HepG2 (cell line): ENCODE data around the gene RTEL1. TPM values are rescaled to one million over a fixed set of nuclear protein-coding genes. Genes with fewer than 3 reads are reported as not detected.

Experiments
- ADNP ChIP-seq: sonication (generic); formaldehyde crosslinking; IDR thresholded peaks from 2 replicates; pipeline ENCODE4 v1.4.0; 2020; ENCODE audit warnings: missing genetic modification reagents
- ARHGAP35 ChIP-seq: sonication (generic); formaldehyde crosslinking; IDR thresholded peaks from 2 replicates; pipeline ENCODE4 v1.9.0; 2022; ENCODE audit warnings: mild to moderate bottlenecking, inconsistent platforms, moderate library complexity, missing genetic modification reagents, borderline replicate concordance
- FLYWCH1 ChIP-seq: sonication (generic); formaldehyde crosslinking; IDR thresholded peaks from 2 replicates; pipeline ENCODE4 v1.8.1; 2023; ENCODE audit warnings: mild to moderate bottlenecking, missing genetic modification reagents
- MBD4 ChIP-seq: IDR thresholded peaks from 2 replicates; pipeline ENCODE4 v1.6.1; 2012; ENCODE audit warnings: low read length, inconsistent platforms, borderline replicate concordance
- PAF1 ChIP-seq: IDR thresholded peaks from 2 replicates; pipeline ENCODE4 v1.6.1; 2016; ENCODE audit warnings: missing genetic modification reagents, missing compliant biosample characterization
- RERE ChIP-seq: IDR thresholded peaks from 2 replicates; pipeline ENCODE4 v1.6.1; 2016; ENCODE audit warnings: low read depth, missing genetic modification reagents, missing compliant biosample characterization
- SIX1 ChIP-seq: sonication (generic); formaldehyde crosslinking; IDR thresholded peaks from 2 replicates; pipeline ENCODE4 v1.4.0; 2020; ENCODE audit warnings: missing genetic modification reagents, borderline replicate concordance
- SRSF4 ChIP-seq: fragments of 200-400 bp; formaldehyde crosslinking; IDR thresholded peaks from one replicate; pipeline ENCODE4 v1.6.1; 2018; ENCODE audit warnings: mild to moderate bottlenecking, low read depth, low read length, moderate library complexity; ENCODE audit not compliant: poor library complexity, severe bottlenecking
- YY1 ChIP-seq: IDR thresholded peaks from 2 replicates; pipeline ENCODE4 v1.6.1; 2011; ENCODE audit warnings: low read length, low read depth, moderate library complexity, mild to moderate bottlenecking; ENCODE audit not compliant: insufficient read depth, insufficient replicate concordance
- ZBTB7B ChIP-seq: sonication (generic); formaldehyde crosslinking; IDR thresholded peaks from 2 replicates; pipeline ENCODE4 v1.4.0; 2020; ENCODE audit warnings: missing genetic modification reagents
- ZNF740 ChIP-seq: sonication (generic); formaldehyde crosslinking; IDR thresholded peaks from 2 replicates; pipeline ENCODE4 v1.4.0; 2020; ENCODE audit warnings: missing genetic modification reagents
- polyA plus RNA-seq, 8 experiments: library from polyadenylated mRNA; depleted of rRNA in 3 of 8; stranded (reverse) in 7 of 8; unstranded in 1 of 8; fragments of >200 nt; fragmentation: Illumina TruSeq in 4 of 8; extraction: Trizol in 4 of 8; gene quantifications; 2 replicates each; pipeline versions ENCODE4 v1.2.1 to v1.2.3, GENCODE V29; 2011 to 2016; ENCODE audit warnings: low read depth in 4 of 8, missing spikeins in 1 of 8, mixed read lengths in 1 of 8; ENCODE audit not compliant: insufficient read depth in 1 of 8
- total RNA-seq, 5 experiments: library from RNA; depleted of rRNA; stranded (reverse); fragments of >200 nt; fragmentation: Illumina TruSeq; extraction: Trizol; gene quantifications; 2 replicates each; pipeline ENCODE4 v1.2.3, GENCODE V29; 2016; ENCODE audit warnings: low read depth in 1 of 5
- TF ChIP-seq, protein P1 (sequence below): sonication (generic); formaldehyde crosslinking; IDR thresholded peaks from 2 replicates; pipeline ENCODE4 v1.8.0; 2022; ENCODE audit warnings: missing genetic modification reagents, low read depth, mild to moderate bottlenecking, borderline replicate concordance
- TF ChIP-seq, protein P2 (sequence below): sonication (generic); formaldehyde crosslinking; IDR thresholded peaks from 2 replicates; pipeline ENCODE4 v1.4.0; 2020; ENCODE audit warnings: missing genetic modification reagents, mild to moderate bottlenecking, borderline replicate concordance
- TF ChIP-seq, protein P3 (sequence below): sonication (generic); formaldehyde crosslinking; IDR thresholded peaks from 2 replicates; pipeline ENCODE4 v1.8.1; 2023; ENCODE audit warnings: mild to moderate bottlenecking, moderate library complexity, missing genetic modification reagents
- TF ChIP-seq, protein P4 (sequence below): IDR thresholded peaks from 2 replicates; pipeline ENCODE4 v1.6.1; 2012; ENCODE audit warnings: inconsistent platforms

RTEL1 gene
- total and polyA plus RNA-seq, 2 of the 13 experiments (the other 11 are each of a cell fraction or from before 2014, with no cell fraction given) = 21.8 to 36.4 TPM

GRCh38 chr20:63652192-63652980, 5.7 kb upstream of the RTEL1 start (continued):
- TF ChIP-seq, protein P1, sequence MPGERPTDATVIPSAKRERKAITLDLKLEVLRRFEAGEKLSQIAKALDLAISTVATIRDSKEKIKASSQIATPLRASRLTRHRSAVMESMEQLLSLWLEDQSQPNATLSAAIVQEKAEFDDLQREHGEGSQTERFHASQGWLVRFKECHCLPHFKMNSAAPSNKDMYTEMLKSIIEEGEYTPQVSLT (CRISPR knock-in tag) = no peak
- TF ChIP-seq YY1 = no peak
- TF ChIP-seq ARHGAP35 (CRISPR knock-in tag) = no peak; the same call in 1 of the 2 replicates
- TF ChIP-seq FLYWCH1 (CRISPR knock-in tag) = no peak
- TF ChIP-seq, protein P2, sequence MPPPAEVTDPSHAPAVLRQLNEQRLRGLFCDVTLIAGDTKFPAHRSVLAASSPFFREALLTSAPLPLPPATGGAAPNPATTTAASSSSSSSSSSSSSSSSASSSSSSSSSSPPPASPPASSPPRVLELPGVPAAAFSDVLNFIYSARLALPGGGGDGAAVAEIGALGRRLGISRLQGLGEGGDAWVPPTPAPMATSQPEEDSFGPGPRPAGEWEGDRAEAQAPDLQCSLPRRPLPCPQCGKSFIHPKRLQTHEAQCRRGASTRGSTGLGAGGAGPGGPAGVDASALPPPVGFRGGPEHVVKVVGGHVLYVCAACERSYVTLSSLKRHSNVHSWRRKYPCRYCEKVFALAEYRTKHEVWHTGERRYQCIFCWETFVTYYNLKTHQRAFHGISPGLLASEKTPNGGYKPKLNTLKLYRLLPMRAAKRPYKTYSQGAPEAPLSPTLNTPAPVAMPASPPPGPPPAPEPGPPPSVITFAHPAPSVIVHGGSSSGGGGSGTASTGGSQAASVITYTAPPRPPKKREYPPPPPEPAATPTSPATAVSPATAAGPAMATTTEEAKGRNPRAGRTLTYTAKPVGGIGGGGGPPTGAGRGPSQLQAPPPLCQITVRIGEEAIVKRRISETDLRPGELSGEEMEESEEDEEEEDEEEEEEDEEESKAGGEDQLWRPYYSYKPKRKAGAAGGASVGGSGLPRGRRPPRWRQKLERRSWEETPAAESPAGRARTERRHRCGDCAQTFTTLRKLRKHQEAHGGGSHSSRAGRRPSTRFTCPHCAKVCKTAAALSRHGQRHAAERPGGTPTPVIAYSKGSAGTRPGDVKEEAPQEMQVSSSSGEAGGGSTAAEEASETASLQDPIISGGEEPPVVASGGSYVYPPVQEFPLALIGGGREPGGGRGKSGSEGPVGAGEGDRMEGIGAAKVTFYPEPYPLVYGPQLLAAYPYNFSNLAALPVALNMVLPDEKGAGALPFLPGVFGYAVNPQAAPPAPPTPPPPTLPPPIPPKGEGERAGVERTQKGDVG (CRISPR knock-in tag) = no peak
- TF ChIP-seq, protein P3, sequence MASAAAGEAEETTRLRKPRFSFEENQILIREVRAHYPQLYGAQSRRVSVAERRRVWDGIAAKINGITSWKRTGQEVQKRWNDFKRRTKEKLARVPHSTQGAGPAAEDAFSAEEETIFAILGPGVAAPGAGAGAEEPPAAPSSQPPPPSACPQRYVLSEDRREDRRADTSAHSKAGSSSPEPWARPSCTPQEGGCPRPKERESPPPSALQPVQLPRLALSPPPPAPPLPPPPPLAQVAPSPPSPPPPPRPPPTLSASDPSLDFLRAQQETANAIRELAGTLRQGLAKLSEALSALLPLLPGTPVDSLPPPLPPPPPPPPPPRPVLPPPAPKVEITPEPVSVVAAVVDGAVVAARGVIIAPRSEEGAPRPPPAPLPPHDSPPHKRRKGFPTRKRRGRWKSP (CRISPR knock-in tag) = 0 out of 2 replicates have a peak, but pooled peaks have one; percentile 27
- TF ChIP-seq, protein P4, sequence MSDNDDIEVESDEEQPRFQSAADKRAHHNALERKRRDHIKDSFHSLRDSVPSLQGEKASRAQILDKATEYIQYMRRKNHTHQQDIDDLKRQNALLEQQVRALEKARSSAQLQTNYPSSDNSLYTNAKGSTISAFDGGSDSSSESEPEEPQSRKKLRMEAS = peak; percentile 84; the same call in 1 of the 2 replicates
- TF ChIP-seq MBD4 = no peak
- TF ChIP-seq RERE (CRISPR knock-in tag) = no peak
- TF ChIP-seq ZBTB7B = peak; percentile 81
- TF ChIP-seq ZNF740 (CRISPR knock-in tag) = peak; percentile 10; the same call in 1 of the 2 replicates
- no peak for TF ChIP-seq SIX1 (CRISPR knock-in tag)
- TF ChIP-seq SRSF4 = no peak
- TF ChIP-seq PAF1 (CRISPR knock-in tag) = no peak
- TF ChIP-seq ADNP (CRISPR knock-in tag) = no peak
